Retinal pigment epithelial cell (primary cell): ENCODE measurements around the gene SLC49A4.

Experiments used
- DNase-seq: peaks from one replicate; pipeline ENCODE4 v3.0.0-alpha.2; 2010; ENCODE audit warnings: low read depth
- H3K4me3 ChIP-seq: 2 replicates; pipeline ENCODE4 v1.5.1; 2011; ENCODE audit warnings: mild to moderate bottlenecking, low read length, control low read depth, moderate library complexity
- CTCF ChIP-seq: conservative IDR thresholded peaks from 2 replicates; pipeline ENCODE4 v1.5.1; 2011; ENCODE audit warnings: low read depth, low read length, control low read depth, inconsistent platforms

Gene SLC49A4

GRCh38 chr3:122913539-122914100 is 118.8 kb downstream of the SLC49A4 start:
- TF ChIP-seq CTCF = no peak
- no peak for DNase-seq
- no peak overlapping the region for H3K4me3 ChIP-seq

DNA sequence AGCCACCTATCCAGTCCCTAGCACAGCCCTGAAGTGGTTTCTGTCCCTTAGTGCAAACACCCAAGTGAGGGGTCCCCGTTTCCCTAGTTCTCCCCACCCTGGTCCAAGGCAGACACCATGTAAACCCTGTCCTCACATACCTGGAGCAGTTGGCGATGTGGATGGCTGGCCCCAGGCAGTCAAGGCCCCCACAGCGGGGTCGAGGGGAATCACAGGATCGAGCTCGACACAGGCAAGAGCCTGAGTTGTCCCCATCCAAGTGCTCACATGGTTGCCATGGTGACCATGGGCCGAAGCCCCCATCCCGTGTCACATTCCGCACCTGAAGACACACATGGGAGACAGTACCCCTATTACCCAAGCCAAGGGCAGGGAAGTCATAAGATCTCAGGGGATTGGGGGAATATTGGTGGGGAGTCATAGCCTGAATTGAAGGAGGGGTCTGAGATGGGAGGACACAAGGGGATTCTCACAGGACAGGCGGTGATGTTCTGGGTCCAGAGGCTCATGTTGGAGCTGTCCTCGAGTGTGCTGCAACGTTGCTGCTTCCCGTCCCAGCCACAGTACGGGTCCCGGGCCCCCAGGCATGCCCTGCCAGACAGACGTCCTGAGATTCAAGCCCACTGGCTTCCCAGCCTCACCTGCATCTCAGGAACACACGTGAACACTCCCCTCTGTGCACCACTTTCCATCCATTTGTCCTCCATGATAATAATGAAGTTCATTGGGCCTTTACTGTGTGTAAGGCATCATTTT is 120.6 kb downstream of the SLC49A4 start:
- TF ChIP-seq CTCF = no peak
- DNase-seq = no peak
- H3K4me3 ChIP-seq = no peak overlapping the region

DNA sequence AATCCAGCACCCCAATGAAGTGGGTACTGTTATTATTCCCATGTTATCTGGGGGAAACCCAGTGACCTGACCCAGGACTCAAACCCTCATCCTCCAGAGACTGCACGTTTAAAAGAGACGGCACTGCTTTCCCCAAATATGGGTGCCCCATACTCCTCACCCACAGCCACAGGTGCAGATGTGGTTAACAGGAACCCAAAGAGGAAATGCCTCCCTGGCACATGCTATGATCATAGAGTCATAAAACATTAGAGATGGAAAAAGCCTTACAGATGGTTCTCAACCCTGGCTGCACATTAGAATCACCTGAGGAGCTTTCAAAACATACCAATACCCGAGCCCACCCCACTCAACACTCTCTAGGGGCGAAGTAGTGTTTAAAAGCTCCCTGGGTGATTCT is 121.2 kb downstream of the SLC49A4 start:
- H3K4me3 ChIP-seq = no peak overlapping the region
- no peak for DNase-seq
- TF ChIP-seq CTCF = no peak

DNA sequence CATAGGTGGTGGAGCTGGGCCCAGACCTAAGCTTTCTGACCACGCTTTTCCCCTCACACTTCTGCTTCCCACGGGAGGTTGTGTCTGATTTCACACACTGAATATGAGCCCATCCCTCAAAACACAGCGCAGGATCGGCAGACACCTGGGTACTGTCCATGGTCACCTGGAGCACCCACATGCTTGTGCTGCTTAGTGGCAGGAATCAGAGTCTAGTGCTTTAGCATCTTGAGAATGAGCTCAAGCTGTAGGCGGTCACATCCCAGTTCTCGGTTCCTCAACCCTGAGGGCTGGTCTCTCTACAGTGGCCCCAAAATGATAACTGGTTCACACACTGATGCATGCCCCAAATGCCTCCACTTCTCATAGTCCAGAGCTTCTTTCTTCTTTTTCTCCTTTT is 121.7 kb downstream of the SLC49A4 start:
- DNase-seq = no peak
- no peak for TF ChIP-seq CTCF
- H3K4me3 ChIP-seq = no peak overlapping the region

GRCh38 chr3:122917412-122917811 is 122.5 kb downstream of the SLC49A4 start:
- no peak overlapping the region for H3K4me3 ChIP-seq
- DNase-seq = no peak
- no peak for TF ChIP-seq CTCF

- no peak for TF ChIP-seq CTCF
- DNase-seq = no peak
Observed at GRCh38 chr3:122918576-122919290, 123.9 kb downstream of the SLC49A4 start.

DNA sequence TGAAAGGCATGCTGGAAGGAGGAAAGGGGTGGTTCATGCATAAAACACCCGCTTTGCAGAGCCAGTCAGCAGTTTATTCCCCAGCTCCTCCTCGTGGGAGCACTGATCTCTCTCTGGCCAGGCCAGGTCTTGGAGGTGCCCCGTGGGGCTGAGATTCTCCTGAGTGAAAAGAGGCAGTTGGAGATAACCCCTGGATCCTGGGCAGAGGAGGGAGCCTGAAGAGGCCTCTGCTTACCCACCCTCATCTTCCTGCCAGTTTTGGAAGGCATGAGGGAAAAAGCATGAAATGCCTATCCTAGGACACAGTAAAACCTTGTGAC is 124.4 kb downstream of the SLC49A4 start:
- no peak overlapping the region for H3K4me3 ChIP-seq
- DNase-seq = no peak
- TF ChIP-seq CTCF = no peak

More at GRCh38 chr3:122918576-122919290, 123.9 kb downstream of the SLC49A4 start:
- no peak overlapping the region for H3K4me3 ChIP-seq
